Dermis blood vessel endothelial cell (primary cell): ENCODE data around the gene CYP3A5. TPM values are rescaled to one million over a fixed set of nuclear protein-coding genes. Genes with fewer than 3 reads are reported as not detected.
"Not testable (repeated sequence)": the region's sequence is repeated elsewhere in the genome, so short reads cannot be mapped to it uniquely, and the experiment has no call there.

ENCODE experiments used
- DNase-seq: peaks from one replicate; pipeline ENCODE4 v3.0.0; 2010
- total RNA-seq: library from RNA; depleted of rRNA; stranded (reverse); fragments of >200 nt; gene quantifications from 2 replicates; pipeline ENCODE4 v1.2.3, GENCODE V29; 2014

CYP3A5 gene
- total RNA-seq, 1 donor from 2014 or later = not detected

- no peak for DNase-seq
These were observed 5.4 kb upstream of the CYP3A5 start for GRCh38 chr7:99685129-99685758.

DNA sequence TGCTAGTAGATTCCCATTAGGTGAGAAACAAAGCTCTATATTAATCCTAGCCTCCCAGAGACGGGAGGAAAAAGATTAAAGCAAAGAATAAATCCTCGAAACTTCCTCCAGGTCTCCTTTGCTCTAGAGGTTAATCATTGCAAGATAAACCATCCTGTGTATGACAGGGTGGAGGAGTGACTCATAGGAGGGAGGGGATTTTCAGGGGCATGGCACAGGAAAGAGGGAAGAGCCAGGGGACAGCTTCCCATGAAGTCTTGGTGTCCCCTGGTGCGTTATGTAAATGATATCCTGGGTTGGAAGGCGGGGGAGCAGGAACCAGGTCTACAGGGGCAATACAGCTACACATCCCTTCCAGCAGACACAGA lies 780 bp downstream of the CYP3A5 start:
- no peak for DNase-seq

DNA sequence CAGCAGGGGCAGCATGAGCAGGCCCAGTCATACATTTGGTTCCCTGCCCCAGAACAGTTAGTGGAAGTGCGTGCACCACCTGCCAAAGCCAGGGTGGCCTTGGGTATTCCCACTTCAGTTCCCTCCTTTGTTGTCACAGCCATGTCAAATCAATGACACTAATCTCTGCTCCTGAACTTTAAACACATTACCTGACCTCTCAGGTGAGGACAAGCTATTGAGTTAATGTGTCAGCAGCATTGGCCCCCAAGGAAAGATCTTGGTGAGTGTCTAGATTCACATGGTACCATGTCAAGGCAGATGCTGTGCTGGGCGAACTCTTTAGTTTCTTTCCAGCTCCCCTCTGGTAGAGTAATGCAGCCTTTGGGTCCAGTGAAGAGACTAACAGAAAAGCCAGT lies 2.1 kb downstream of the CYP3A5 start:
- DNase-seq = no peak

DNA sequence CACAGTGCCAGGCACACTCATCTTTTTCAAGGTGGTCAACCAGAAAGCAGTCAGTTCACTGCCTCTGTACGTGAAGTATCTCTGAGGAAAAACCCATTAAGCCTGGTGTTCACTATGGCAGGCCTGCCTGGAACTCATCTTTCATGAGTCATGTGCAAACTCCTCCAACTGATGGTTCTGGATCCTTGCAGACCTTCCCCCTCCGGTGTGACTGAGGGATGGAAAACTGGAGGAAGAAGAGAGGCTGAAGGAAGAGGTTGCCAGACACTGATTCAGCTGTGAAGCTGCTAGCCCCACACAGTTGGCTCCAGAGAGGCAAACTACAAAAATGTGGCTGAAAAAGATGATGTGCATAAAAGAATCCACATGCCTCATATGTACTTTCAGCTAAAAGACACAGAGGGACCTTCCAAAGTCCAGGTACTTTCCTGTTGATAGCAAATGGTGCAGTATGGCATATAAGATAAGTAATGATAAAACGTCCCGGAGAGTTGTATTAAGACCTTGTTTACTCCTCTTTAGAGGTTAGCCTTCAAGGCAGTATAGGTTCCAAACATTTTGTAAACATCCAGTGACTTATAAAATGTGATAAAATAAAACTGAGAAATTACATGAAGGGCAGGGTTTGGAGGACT lies 2.7 kb downstream of the CYP3A5 start:
- no peak for DNase-seq

GRCh38 chr7:99674995-99675742 lies 4.6 kb downstream of the CYP3A5 start:
- no peak for DNase-seq

GRCh38 chr7:99672573-99672972 lies 7.2 kb downstream of the CYP3A5 start:
- no peak for DNase-seq

DNA sequence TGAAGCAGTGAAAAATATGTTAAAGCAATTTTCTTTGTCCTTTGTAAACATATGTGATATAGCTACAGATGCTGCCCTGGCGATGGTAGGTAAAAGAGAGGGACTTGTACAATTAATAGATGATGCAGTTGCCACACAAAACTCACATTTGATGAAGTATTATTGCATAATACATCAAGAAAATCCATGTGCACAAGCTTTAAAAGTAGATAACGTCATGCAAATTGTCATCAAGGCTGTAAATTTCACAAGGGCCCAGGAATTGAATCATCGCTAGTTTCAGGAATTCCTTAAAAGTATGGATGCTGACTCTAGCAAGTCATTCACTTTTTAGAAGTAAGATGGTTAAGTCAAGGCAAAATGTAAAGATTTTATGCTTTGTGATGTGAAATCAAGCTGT lies 10.0 kb downstream of the CYP3A5 start:
- no peak for DNase-seq

- no peak for DNase-seq
These were observed 11.3 kb downstream of the CYP3A5 start for GRCh38 chr7:99668541-99668940.

DNA sequence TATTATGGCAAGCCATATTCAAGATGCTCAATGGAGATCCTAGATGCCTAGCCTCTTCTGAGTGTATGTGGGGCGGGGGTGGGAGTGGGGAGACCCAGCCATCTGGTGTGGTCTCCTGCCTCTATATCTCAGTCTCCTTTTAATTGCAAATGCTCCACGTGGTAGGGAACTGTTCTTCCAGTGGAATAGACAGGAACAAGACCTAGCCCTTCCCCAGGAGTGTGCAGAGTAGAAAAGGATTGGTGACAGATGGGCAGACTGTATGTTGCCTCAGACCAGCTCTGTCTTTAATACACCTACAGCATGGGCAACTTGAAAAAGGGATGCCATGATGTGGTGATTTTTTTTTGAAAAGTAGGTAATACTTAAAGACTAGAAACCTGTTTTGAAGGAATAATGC lies 12.6 kb downstream of the CYP3A5 start:
- no peak for DNase-seq

- no peak for DNase-seq
These were observed 13.8 kb downstream of the CYP3A5 start for GRCh38 chr7:99666013-99666395.

- no peak for DNase-seq
These were observed 14.3 kb downstream of the CYP3A5 start for GRCh38 chr7:99665312-99666012.

DNA sequence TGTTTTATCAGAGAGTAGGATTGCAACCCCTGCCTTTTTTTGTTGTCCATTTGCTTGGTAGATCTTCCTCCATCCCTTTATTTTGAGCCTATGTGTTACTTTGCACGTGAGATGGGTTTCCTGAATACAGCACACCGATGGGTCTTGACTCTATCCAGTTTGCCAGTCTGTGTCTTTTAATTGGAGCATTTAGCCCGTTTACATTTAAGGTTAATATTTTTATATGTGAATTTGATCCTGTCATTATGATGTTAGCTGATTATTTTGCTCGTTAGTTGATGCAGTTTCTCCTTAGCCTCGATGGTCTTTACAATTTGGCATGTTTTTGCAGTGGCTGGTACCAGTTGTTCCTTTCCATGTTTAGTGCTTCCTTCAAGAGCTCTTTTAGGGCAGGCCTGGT lies 21.9 kb downstream of the CYP3A5 start:
- not testable (repeated sequence) for DNase-seq

- DNase-seq = not testable (repeated sequence)
These were observed 25.2 kb downstream of the CYP3A5 start for GRCh38 chr7:99654626-99655025.

GRCh38 chr7:99653754-99654153 lies 26.0 kb downstream of the CYP3A5 start:
- DNase-seq = no peak

DNA sequence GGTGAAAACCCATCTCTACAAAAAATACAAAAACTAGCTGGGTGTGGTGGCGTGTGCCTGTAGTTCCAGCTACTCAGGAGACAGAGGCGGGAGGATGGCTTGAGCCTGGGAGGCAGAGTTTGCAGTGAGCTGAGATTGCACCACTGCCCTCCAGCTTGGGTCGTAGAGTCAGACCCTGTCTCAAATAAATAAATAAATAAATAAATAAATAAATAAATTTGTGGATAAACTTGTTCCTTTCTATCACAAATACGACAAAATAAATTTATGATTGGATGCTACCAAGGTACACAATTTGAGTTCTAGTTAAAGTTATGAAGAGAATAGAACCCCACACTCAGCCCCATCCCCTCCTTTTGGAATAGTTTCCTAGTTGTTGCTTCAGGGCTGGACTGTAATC lies 26.5 kb downstream of the CYP3A5 start:
- DNase-seq = not testable (repeated sequence)

GRCh38 chr7:99652671-99653070 lies 27.1 kb downstream of the CYP3A5 start:
- no peak for DNase-seq

DNA sequence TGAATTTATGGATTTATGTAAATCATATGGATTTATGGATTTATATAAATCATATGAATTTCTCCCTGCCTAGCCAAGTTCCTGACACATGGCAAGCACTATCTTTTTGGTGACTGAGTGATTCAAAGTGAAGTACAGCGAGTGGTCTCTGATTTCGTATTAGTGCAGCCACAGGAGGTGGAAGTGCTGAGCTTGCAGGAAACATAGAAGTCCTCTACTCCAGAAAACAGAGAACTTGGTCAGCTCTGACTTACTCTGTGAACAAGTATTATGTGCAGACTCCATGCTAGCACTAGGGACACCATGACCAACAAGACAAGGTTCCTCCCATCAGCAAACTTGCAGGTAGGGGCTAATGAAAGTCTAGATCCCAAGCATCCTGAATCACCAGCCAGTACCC lies 28.5 kb downstream of the CYP3A5 start:
- DNase-seq = no peak

GRCh38 chr7:99648843-99649242 lies 31.0 kb downstream of the CYP3A5 start:
- DNase-seq = no peak

DNA sequence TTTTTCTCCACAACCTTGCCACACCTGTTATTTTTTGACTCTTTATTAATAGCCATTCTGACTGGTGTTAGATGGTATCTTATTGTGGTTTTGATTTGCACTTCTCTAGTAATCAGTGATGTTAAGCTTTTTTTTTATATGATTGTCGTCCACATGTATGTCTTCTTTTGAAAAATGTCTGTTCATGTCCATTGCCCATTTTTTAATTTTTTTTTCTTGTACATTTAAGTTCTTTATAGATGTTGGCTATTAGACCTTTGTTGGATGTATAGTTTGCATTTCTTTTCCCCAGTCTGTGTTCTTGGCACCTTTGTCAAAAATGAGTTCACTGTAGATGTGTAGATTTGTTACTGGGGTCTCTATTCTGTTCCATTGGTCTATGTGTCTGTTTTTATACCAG lies 34.2 kb downstream of the CYP3A5 start:
- DNase-seq = no peak

GRCh38 chr7:99644431-99644830 lies 35.4 kb downstream of the CYP3A5 start:
- no peak for DNase-seq

GRCh38 chr7:99643464-99643863 lies 36.3 kb downstream of the CYP3A5 start:
- no peak for DNase-seq

DNA sequence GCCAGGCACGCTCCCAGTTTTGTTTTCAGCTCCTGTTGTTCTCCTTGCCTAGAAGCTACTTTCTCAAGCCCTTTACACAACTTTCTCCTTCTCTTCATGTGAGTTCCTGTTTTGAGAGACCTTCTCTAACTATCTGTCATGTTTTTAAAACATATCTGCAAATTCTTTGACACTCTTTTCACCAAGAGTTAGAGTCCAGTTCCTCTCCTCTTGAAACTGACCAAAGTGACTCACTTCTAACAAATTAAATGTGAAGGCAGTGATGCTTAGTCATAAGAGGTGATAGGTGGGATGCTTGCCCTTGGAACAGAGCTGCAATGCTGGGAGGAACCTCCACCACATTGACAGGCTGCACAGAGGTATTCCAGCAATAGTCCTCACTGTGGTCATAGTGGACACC lies 37.8 kb downstream of the CYP3A5 start:
- no peak for DNase-seq

DNA sequence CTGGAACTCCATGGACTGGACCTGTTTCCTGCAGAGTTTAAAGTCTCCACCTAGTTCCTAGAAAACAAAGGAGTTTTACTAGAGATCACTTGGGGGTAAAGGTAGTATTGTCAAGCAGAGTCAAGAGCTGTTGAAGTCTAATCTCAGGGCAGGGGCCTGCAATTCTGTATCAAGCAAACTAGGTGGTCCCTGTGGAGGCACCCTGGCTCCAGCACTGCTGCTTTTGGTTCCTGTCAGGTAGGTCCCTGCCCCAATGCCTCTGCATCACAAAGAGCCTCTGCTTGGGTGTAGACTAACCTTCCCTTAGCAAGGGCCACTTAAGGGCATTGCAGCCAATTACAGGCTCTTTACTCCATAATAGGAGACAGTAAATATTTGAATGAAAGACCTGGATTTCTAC lies 40.5 kb downstream of the CYP3A5 start:
- no peak for DNase-seq

DNA sequence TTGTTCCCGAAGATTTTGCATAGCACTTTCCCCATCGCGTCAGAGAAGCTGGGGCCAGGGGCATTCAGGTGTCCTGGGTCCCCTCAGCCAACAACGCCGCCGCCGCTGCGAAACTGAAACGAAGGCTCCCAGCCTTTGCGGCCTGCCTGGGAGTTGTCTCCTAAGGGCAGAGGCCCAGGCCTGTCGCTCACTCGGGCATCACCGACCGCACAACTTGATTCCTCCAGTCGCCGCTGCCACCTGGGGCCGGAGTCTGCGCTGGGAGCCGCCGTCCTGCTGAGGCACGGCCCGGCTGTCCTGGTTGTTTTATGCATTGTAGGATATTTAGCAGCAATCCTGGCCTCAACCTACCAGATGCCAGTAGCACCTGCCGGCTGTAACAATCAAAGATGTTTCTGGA lies 41.1 kb downstream of the CYP3A5 start:
- no peak for DNase-seq
